GM19324 (cell line): Measurements from ENCODE around the gene FGF21.
"Not testable (repeated sequence)": the region's sequence is repeated elsewhere in the genome, so short reads cannot be mapped to it uniquely, and the experiment has no call there.

Source experiments
- ATAC-seq: cut with Tn5 transposase; IDR thresholded peaks from one replicate; pipeline ENCODE4 v1.9.1; 2021; ENCODE audit warnings: mild to moderate bottlenecking, moderate library complexity; ENCODE audit not compliant: unreplicated experiment, low FRiP score

The FGF21 gene

DNA sequence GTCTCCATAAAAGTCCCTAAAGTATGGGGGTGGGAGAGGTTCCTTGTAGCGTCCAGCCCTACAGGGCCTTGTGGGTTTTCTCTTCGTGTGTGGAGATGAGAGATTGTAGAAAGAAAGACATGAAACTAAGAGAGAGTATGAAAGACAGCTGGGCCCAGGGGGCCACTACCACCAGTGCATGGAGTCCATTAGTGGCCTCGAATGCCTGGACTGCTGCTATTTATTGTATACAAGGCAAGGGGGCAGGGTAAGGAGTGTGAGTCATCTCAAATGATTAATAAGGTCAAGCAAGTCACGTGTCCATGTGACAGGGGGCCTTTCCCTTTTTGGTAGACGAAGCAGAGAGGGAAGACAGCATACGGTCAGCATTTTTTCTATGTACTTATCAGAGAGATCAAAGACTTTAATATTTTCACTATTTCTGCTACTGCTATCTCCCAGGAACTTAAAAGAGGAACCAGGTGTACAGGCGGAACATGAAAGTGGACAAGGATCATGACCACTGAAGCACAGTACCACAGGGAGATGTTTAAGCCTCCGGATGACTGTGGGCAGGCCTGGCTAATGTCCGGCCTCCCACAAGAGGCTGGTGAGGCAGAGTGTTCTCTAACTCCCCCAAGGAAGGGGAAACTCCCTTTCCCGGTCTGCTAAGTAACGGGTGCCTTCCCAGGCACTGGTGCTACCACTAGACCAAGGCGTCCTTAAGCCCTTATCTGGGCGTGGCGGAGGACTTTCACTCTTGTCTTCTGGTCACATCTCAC, 25.5 kb downstream of the FGF21 start:
- ATAC-seq = no peak

DNA sequence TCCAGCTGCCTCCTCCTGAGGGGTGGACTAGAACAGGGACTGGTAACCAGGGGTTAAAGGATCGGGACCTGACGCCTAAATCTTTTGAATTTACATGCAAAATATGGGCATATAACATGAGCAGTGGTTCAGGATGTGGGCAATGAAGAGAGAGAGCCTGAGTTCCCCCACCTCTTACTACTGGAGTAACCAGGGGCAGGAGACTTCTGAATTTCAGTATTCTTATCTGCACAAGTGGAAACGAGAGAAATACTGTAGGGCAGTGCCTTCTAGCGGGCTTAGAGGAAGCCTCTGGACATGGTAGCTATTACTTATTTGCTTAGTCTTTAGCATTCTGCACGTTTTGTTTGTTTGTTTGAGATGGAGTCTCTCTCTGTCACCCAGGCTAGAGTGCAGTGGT, 29.2 kb downstream of the FGF21 start:
- ATAC-seq = no peak

DNA sequence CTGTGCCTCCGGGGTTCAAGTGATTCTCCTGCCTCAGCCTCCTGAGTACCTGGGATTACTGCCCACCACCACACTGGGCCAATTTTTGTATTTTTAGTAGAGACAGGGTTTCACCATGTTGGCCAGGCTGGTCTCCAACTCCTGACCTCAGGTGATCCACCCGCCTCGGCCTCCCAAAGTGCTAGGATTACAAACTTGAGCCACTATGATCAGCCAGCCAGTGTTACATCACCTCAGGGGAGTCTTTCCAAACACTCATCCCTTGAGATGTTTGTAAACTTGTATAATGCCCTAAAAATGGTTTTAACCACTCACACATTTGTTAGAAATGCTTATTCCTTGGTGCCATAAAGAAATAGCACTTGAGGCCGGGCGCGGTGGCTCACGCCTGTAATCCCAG, 31.1 kb downstream of the FGF21 start:
- not testable (repeated sequence) for ATAC-seq

DNA sequence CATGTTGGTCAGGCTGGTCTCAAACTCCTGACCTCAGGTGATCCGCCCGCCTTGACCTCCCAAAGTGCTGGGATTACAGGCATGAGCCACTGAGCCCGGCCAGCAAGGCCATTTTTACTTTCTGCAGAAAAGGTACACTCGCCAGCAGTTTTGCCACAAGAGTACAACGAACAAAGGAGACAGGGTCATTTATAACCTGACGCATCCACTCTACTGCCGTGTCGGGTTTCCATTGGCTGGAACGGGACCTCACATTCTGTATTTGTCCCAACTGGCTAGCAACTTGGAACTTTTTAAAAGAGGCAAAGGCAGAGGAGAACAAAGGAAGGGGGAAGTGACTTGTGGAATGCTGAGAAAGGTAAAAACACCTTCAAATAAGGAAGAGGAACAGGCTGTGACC, 32.0 kb downstream of the FGF21 start:
- not testable (repeated sequence) for ATAC-seq

DNA sequence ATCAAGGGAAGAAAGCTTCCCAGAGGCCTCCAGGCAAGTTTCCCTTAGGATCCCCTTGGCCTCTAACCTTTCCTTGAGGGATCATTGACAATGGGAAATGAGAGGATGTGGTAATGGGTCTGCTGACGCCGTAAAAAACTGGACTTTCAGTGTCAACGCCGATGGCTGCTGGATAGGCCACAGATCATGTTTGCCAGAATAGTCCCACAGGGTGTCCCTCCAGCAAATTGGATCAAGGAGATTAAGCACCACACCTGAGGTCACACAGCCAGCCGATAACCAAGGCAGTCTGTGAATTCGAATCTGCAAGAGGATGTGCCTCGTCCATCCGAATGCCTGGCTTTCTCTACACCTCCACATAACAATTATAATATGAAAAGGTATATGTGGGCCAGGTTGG, 37.9 kb downstream of the FGF21 start:
- no peak for ATAC-seq

DNA sequence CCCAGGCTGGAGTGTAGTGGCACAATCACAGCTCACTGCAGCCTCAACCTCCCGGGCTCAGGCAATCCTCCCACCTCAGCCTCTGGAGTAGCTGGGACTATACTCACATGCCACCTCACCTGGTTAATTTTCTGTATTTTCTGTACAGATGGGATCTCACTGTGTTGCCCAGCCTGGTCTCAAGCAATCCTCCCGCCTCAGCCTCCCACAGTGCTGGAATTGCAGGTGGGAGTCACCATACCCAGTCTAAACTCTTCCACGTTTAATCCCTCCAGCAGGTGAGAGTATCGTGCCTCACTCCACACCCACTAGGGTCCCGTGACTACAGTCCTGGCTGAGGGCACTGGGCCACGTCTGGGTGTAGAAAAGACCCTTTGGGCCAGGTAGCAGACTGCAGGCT, 39.0 kb downstream of the FGF21 start:
- no peak for ATAC-seq

DNA sequence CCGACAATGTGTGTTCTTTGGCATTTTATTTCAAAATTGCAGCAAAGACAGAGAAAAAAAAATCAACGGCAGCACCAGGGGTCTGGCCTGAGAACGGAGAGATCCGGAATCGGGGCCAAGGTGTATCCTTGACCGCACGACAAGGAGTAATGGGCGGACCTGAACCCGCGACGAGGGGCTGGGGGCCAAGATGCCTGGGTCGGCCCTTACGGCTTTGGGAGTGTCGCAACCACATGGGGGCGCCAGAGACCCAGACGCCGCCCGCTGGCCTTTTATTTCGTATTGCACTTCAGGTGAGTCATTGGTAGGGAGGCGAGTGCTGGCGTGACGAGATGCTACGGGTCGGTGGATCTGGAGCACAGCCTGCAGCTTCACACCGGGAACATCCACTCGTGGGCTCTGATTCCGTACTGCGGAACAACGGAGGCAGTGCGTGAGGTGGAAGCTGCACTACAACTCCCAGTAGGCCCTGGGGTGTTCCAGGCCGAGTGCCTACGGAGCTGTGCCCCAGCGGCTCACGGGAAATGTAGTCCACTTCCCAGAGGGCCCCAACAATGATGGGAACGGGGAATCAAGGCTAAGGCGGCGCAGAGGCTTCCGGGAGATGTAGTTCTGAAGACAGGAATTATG, 39.8 kb downstream of the FGF21 start:
- ATAC-seq = peak; percentile 79

DNA sequence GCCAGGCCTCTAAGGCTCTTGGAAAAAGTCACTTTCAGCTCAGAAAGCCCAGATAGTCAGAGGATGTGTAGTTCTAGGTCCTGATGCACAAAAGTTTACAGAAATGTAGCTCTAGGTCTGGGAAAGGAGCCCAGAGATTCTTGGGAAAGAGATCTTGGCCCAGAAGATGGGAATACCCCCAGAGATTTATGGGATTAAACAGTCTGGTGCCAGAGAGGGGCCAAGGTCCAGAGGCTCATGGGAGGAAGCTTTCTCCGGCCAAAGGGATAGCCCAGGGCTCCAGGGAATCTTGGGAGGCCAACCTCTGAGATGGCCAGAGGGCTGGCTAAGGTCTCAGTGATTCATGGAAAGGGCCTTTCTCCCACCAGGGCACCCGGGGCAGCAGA, 40.4 kb downstream of the FGF21 start:
- no peak for ATAC-seq

DNA sequence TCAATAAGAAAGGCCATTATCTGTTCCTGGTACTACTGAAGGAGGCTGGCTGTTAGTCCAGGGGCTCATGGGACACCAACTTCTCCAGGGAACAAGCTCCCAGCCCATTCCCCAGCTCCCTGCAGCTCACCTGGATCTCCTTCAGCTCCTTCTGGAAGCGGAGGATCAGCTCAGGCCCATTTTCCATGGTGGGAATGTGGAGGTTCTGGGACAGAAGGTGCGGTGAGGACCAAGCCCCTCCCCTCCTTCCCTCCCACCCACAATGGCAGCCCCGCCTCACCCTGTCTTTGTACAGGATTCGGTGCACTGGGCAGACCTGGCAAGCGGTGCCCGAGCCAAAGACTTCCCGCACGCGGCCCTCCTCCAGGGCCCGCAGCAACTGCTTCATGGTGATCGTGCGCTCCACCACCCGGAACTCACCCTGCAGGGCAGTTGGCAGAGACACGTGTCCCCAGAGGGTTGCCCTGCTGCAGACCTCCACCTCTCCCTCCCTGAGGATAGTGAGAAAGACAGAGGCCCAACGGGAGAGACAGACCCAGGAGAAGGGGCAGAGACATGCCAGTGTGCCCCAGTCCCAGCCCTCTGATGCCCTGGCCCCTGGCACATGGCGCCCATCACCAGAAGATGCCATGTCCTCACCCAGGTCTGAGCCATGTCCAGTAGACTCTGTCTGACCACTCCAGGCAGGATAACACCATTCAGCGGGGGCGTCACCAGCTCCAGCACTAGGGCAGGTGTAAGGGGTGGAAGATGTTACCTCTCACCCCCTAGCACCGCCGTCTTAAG, 41.2 kb downstream of the FGF21 start:
- ATAC-seq = no peak

DNA sequence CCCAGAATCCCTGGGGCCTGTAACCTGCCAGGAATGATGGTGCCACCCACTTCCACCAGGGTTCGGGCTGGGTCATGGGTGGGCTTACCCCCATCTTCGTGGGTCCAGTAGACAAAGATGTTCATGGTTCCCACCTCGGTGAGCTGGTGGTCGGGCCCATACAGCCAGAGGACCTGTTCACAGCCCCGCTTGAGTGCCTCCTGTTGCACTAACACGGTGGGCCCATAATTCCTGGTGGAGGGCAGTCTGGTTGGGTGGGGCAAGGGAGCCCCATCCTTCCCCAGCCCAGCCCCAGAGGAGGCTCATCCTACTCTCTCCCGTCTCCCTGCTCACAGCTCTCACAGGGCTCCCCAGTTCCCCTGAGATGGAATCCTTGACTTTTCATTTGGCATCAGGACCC, 41.8 kb downstream of the FGF21 start:
- ATAC-seq = no peak

DNA sequence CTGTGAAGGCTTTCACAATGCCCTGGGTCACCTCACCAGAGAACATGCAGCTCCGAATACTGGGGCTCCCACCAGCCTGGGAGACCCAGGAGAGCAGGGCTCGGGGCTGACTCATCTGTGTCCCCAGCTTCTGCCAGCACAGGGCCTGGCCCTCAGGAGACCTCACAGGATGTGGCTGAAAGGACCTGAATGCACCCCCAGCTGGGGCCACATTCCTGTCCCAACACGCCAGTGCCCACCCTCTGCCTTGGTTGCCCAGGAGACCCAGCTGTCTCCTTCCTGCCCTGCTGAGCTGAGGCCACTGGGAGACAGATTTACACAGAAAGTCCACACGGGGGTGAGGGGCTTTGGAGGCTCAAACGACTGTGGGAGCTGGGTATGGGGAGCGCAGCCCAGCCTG, 43.6 kb downstream of the FGF21 start:
- ATAC-seq = no peak

DNA sequence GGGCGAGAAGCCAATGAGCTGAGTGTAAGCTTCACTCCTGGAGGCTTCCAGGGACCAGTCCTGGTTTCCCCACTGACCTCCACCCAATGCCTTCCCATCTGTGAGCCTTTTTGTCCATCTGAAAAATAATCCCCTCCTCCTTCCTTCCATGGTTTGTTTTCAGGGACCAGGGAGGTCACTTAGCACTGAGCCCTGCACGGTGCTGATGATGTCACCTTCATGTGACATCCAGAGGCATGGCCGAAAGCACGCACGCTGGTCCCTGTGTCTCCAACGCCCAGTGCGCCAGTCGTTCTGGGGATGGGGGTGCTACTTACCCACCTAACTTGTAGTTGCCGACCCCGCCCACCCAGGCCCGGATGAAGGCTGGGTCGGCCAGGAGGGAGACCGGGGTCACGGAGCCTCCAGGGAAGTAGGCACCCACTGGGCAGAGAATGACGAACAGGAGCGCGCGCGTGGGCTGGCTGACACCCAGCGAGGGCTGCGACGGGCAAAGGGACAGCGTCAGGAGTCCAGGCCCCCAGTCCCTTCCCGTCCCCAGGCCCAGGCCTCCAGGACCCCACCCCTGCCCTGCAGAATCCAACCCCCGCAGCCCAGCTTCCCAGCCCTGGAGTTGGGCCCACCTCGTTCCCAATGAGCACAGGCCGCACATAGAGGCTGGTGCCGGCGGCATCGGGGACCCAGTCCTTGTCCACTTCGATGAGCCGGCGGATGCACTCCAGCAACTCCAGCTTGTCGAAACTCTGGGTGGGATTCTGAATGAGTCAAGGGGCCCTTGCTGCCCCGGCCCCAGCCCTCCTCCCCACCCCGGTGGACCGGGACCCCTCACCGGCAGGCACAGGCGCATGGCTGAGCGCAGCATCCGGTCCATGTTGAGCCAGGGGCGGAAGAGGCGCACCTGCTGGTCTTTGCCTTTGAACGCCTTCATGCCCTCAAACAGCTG, 44.3 kb downstream of the FGF21 start:
- ATAC-seq = no peak

DNA sequence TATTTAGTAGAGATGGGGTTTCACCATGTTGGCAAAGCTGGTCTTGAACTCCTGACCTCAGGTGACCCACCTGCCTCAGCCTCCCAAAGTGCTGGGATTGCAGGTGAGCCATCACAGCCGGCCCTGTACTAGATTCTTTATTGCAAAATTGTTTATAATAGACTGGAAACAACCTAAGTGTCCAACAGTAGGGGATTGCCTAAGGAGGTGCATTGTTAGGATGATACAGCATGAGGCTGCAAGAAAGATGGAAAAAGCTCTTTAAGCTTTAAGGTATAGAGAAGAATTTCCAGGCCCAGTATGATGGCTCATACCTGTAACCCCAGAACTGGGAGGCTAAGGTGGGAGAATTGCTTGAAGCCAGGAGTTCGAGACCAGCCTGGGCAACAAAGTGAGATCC, 47.3 kb downstream of the FGF21 start:
- ATAC-seq = no peak

DNA sequence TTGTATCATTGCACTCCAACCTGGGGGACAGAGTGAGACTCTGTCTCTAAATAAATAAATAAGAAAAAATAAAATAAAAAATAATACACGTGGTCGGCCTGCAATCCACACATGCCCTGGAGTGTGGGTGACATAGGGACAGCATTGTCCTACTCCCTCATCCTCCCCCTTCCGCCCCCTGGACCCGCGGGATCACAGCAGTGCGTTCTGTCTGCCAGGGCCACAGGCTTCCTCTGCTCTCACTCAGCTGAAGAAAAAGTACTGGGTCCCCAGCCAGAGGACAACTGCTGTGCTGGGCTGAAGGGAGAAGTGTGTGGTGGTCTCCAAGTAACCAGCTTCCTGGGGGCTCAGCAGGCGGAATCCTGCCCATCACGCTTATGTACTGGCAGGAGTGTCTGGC, 49.2 kb downstream of the FGF21 start:
- no peak for ATAC-seq

DNA sequence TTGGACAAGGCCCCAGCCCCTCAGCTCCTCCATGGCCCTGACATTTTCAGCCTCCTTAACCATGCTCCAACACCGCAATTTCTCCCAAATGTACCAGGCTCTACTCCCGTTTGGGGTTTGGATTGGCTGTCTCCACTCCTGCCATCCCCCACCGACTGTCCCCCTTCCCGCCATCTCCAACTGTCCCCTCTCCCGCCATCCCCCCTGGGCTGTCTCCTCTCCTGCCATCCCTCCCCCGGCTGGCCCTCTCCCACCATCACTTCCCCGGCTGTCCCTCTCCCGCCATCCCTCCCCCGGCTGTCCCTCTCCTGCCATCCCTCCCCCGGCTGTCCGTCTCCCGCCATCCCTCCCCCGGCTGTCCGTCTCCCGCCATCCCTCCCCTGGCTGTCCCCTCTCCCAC, 50.1 kb downstream of the FGF21 start:
- no peak for ATAC-seq

DNA sequence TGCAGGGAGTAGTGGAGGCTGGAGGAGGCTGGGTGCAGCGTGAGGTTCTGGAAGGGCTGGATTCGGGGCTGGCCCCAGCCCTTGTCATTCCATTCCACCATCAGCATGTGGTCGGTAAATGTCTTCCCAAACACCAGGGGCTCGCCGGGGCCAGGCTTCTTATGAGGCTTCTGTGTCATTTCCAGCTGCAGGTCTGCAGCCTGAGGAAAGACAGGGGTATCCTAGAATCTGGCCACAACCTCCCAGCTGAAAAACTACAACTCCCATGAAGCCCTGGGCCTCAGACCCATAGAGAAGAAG, 51.1 kb downstream of the FGF21 start:
- no peak for ATAC-seq

DNA sequence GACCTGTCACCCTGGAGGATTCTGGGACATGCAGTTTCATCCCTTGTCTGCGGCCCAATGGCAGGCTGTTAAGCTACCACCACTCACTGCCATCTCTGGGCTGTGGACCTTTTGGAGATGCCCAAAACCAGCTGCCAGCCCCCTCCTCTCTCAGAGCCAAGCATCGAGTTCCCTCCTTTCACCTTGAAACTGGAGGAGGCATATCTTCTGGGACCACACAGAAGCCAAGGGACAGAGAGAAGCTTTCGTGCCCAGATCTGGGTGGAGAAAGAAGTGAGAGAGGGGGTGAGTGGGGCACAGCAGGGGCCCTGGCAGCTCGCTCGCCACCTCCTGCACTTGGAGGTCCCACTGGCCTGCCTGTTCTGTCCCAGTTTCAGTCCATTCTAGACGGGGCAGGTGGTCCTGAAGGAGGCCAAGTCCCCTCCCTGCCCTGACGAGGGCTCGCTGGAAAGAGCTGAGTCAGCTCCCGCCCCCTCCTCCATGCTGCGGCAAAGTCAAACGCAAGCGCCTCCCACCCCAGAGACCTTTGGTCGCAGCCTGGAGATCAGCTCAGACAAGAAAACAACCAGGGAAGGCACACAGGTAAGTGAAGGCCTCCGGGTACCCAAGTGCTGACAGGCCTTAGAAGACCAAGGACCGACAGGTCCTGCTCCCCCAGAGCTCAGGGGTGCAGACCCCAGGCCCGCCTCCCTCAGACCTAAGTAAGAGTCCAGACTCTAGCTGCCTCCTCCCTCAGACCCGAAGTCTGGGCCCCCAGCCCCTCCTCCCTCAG, 51.7 kb downstream of the FGF21 start:
- ATAC-seq = no peak

DNA sequence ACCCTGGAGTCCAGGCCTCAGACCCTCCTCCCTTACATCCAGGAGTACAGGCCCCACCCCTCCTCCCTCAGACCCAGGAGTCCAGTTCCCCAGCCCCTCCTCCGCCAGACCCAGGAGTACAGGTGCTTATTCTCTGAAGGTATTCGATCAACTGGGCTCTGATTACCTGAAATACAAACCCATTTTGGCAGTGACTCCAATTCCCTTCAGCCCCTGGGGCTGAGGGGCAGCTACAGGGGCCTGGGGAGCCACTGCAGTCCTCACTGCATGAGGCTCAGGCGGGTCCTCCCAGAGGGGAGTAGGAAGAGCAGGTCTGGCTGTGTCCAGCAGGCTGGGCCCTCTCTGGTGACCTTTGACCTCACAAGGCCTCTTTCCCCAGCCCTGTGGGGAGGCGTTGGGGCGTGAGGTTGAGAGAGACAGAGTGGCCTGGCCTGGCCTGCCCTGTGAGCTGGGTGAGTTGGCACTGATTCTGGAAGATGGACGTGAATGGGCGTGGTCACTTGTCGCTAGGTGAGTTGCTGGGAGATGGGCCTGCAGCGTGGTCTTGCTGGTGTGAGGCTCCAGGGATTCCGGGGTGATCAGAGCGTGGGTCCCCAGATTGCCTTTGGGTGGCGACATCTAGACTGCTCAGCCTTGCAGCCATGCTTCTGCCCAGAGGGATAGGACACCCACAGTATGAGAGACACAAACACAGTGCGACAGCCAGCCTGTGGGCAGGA, 52.4 kb downstream of the FGF21 start:
- no peak for ATAC-seq
